ENCODE results near the gene ANKRA2. TPM values are rescaled to one million over a fixed set of nuclear protein-coding genes. Genes with fewer than 3 reads are reported as not detected.
"Not testable (repeated sequence)": the region's sequence is repeated elsewhere in the genome, so short reads cannot be mapped to it uniquely, and the experiment has no call there.

Gene ANKRA2
- total RNA-seq, 1 donor from 2014 or later = 19.2 TPM

DNA sequence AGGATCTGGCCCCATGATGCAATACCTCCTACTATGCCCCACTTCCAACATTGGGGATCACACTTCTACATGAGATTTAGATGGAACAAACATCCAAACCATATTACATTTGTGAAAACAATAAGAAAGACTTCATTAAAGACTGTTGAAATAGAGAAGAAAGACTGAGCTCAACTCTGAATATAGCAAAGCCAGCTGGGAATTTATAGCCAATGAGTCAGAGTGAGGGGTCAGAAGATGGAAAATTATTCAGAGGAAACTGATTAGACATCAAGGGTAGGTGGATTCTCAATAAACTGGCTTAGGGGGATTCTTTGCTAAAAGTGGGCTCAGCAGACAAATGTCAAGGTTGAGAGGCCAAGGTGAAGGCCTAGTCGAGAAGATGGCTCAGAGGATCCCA is 41.6 kb downstream of the ANKRA2 start:
- no peaks in the 10 kb centered on the region for H3K27me3 ChIP-seq (ENCODE audit: control insufficient read depth, insufficient read depth, low read length)
- FAIRE-seq (no peak), DNase-seq (ENCODE audit: low read depth) (no peak)
- no peak overlapping the region for H3K4me3 ChIP-seq (ENCODE audit: low read depth, low read length)
- no peaks in the 10 kb centered on the region for H3K36me3 ChIP-seq (ENCODE audit: control insufficient read depth, insufficient read depth, low read length)
- TF ChIP-seq, protein P1, sequence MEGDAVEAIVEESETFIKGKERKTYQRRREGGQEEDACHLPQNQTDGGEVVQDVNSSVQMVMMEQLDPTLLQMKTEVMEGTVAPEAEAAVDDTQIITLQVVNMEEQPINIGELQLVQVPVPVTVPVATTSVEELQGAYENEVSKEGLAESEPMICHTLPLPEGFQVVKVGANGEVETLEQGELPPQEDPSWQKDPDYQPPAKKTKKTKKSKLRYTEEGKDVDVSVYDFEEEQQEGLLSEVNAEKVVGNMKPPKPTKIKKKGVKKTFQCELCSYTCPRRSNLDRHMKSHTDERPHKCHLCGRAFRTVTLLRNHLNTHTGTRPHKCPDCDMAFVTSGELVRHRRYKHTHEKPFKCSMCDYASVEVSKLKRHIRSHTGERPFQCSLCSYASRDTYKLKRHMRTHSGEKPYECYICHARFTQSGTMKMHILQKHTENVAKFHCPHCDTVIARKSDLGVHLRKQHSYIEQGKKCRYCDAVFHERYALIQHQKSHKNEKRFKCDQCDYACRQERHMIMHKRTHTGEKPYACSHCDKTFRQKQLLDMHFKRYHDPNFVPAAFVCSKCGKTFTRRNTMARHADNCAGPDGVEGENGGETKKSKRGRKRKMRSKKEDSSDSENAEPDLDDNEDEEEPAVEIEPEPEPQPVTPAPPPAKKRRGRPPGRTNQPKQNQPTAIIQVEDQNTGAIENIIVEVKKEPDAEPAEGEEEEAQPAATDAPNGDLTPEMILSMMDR (IDR thresholded peaks at IDR 0.05; ENCODE audit: insufficient read depth, low read length, severe bottlenecking) = no peak

DNA sequence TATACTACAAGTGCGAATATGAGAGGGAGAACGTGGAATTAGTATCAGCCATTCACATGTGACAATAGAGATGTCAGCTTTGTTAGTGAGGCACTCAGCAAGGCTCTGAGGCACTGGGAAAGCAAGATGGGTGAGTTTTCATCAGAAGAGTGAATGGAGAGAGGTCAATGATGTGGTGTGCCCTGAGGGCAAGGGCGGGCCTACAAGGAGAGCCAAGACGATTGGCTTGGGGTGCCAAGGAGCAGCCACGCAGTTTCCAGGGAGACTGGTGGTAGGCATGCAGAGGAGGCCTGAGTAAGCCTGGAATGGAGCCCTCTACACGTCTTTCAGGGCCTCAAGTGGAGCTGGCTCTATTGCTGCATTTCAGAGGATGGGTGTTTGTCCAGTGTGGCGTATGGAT is 42.5 kb downstream of the ANKRA2 start:
- TF ChIP-seq, protein P1 (IDR thresholded peaks at IDR 0.05; ENCODE audit: insufficient read depth, low read length, severe bottlenecking) = no peak
- no peaks in the 10 kb centered on the region for H3K27me3 ChIP-seq (ENCODE audit: control insufficient read depth, insufficient read depth, low read length)
- no peaks in the 10 kb centered on the region for H3K36me3 ChIP-seq (ENCODE audit: control insufficient read depth, insufficient read depth, low read length)
- peak; percentile 64 for DNase-seq (ENCODE audit: low read depth)
- H3K4me3 ChIP-seq (ENCODE audit: low read depth, low read length) = no peak overlapping the region
- FAIRE-seq = no peak

DNA sequence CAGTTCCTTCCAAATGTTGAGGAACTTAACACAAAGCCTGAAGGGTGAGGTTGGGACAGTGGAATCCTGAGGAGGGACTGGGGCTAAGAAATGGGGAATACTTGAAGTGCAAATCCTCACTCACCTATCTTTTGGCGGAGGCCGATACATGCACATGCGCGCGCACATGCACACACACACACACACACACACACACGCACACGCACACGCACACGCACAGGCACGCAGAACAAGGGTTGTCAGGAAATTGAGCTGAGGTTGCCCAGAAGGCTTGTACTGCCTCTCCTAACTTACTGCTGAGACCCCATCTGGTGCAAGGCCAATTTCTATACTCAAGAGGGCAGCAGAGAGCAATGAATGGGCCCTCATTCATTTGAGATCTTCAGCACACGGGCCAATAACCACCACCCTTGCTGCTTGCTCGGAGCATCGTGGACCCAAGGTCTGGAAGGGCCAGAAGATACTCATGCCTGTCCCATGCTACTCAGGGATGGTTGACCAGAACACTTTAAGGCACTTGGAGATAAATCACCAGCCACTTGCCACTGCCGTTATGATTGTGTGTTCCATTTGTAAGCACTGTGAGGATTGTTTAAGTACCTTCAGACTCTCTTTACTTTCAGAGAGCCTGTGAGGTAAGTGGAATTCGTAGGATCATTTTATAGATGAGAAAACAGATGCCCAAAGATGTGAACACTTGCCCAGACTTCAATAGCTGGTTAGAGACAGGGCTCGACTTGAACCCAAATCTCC is 45.7 kb downstream of the ANKRA2 start:
- H3K36me3 ChIP-seq (ENCODE audit: control insufficient read depth, insufficient read depth, low read length) = no peaks in the 10 kb centered on the region
- TF ChIP-seq, protein P1 (IDR thresholded peaks at IDR 0.05; ENCODE audit: insufficient read depth, low read length, severe bottlenecking) = peak; percentile 85
- DNase-seq (ENCODE audit: low read depth) (peak; percentile 79), FAIRE-seq (no peak)
- no peak overlapping the region for H3K4me3 ChIP-seq (ENCODE audit: low read depth, low read length)
- H3K27me3 ChIP-seq (ENCODE audit: control insufficient read depth, insufficient read depth, low read length) = no peaks in the 10 kb centered on the region

DNA sequence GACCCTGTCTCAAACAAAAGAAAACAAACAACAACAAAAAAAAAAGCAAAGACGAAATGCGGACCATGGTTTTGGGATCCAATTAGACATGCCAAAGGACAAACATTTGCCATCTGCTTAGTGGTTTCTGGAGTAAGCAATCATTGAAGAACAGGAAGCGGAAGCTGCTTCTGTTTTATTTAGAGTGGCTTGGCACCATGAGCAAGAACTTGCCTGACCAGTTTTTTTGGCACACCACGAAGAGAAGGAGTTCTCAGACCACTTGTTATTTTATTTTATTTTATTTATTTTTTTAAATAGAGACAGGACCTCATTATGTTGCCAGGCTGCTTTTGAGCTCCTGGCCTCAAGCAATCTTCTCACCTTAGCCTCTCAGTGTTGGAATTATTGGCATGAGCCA is 50.2 kb downstream of the ANKRA2 start:
- H3K27me3 ChIP-seq (ENCODE audit: control insufficient read depth, insufficient read depth, low read length) = no peaks in the 10 kb centered on the region
- TF ChIP-seq, protein P1 (IDR thresholded peaks at IDR 0.05; ENCODE audit: insufficient read depth, low read length, severe bottlenecking) = no peak
- no peaks in the 10 kb centered on the region for H3K36me3 ChIP-seq (ENCODE audit: control insufficient read depth, insufficient read depth, low read length)
- DNase-seq (ENCODE audit: low read depth) (peak; percentile 79), FAIRE-seq (no peak)
- no peak overlapping the region for H3K4me3 ChIP-seq (ENCODE audit: low read depth, low read length)

DNA sequence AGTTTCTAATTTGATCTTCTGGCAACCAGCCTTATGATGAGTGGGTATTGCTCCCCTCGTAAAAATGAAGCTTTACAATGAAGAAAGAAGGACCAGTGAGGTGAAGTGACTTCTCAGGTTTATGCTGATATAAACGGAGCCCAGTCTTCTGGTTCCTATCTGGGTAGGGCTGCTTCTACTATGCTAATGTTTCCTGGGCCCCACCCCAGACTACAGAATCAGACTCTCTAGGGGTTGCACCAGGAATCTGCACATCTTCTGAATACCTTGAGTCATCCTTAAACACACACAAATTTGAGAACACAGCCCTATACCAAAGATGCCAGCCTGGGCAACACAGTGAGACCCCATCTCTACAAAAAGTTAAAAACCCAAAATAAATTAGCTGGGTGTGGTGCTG is 51.0 kb downstream of the ANKRA2 start:
- H3K27me3 ChIP-seq (ENCODE audit: control insufficient read depth, insufficient read depth, low read length) = no peaks in the 10 kb centered on the region
- no peak for DNase-seq (ENCODE audit: low read depth)
- no peak overlapping the region for H3K4me3 ChIP-seq (ENCODE audit: low read depth, low read length)
- H3K36me3 ChIP-seq (ENCODE audit: control insufficient read depth, insufficient read depth, low read length) = no peaks in the 10 kb centered on the region
- FAIRE-seq = no peak
- TF ChIP-seq, protein P1 (IDR thresholded peaks at IDR 0.05; ENCODE audit: insufficient read depth, low read length, severe bottlenecking) = no peak

DNA sequence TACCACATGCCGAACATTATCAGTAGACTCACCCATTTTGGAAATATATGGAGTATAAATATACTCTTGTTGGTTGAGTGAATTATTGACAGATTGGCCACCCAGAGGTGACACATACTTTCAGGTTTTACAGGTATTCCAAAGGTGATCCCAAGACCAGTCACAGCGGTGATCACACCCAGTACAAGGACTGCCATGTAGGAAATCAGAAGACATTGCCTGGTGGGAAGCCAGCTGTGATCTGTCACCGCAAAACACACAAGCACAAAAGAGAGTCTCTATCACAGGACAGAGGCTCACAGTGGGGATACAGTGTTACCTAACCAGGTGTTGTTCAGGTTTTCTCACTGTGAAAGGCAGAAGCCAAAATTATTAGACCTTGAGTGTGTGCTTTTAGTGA is 51.4 kb downstream of the ANKRA2 start:
- DNase-seq (ENCODE audit: low read depth) (no peak), FAIRE-seq (no peak)
- H3K36me3 ChIP-seq (ENCODE audit: control insufficient read depth, insufficient read depth, low read length) = no peaks in the 10 kb centered on the region
- H3K4me3 ChIP-seq (ENCODE audit: low read depth, low read length) = no peak overlapping the region
- TF ChIP-seq, protein P1 (IDR thresholded peaks at IDR 0.05; ENCODE audit: insufficient read depth, low read length, severe bottlenecking) = no peak
- no peaks in the 10 kb centered on the region for H3K27me3 ChIP-seq (ENCODE audit: control insufficient read depth, insufficient read depth, low read length)

DNA sequence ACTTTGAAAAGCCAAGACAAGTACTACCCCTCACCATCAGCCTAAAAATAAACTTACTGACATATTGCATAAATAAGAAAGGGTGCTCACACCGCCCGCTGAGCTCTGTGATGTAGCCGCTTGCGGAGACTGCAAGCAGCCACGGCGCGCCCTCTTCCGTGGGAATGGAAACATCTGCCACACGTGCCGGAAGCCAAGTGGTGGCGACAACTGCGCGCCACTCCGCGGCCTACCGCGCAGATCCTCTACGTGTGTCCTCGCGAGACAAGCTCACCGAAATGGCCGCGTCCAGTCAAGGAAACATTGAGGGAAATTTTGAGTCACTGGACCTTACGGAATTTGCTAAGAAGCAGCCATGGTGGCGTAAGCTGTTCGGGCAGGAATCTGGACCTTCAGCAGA is 56.9 kb downstream of the ANKRA2 start:
- DNase-seq (ENCODE audit: low read depth); H3K36me3 ChIP-seq (ENCODE audit: control insufficient read depth, insufficient read depth, low read length); H3K4me3 ChIP-seq (ENCODE audit: low read depth, low read length); FAIRE-seq; H3K27me3 ChIP-seq (ENCODE audit: control insufficient read depth, insufficient read depth, low read length): not testable (repeated sequence)
